ENCODE data around the gene MLYCD.
A peak's percentile ranks its signal among the peaks of the same experiment; 100 is the strongest.
"Not testable (repeated sequence)": the region's sequence is repeated elsewhere in the genome, so short reads cannot be mapped to it uniquely, and the experiment has no call there.

Gene MLYCD

DNA sequence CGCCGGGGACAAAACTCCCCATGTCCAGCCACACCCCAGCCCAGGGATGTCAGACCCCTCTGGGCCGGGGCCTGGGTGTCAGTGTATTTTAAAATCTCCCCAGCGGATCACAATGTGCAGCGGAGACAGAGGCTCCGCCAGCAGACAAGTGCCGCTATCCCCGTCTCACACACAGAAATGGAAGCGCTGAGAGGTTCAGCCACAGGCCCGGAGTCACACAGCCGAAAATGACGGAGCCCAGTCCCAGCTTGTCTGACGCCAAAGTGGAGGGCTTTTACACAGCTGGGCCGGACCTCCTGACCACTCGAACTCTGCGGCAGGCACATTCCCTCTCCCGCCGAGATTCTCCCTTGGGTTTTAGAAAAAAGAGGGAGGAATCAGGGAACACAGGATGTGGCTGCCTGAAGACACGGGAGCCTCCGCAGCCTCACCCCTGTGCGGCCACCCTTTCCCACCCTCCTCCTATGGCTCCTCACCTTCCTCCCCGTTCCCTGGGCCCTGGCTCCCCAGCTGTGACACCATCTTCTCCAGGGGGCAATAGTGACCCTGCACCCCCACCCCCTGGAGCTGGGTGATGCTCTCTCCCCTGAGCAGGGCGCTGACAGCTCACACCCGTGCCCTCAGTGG lies 47.4 kb downstream of the MLYCD start:
- no peak for TF ChIP-seq ZNF274 (IDR thresholded peaks at IDR 0.05; ENCODE audit: low read depth, low read length)
- no peak overlapping the region for H3K4me3 ChIP-seq (ENCODE audit: low read length)

- no peak overlapping the region for H3K4me3 ChIP-seq (ENCODE audit: low read length)
- TF ChIP-seq ZNF274 (IDR thresholded peaks at IDR 0.05; ENCODE audit: low read depth, low read length): no peak
These were observed 48.1 kb downstream of the MLYCD start for GRCh38 chr16:83946781-83947566.

DNA sequence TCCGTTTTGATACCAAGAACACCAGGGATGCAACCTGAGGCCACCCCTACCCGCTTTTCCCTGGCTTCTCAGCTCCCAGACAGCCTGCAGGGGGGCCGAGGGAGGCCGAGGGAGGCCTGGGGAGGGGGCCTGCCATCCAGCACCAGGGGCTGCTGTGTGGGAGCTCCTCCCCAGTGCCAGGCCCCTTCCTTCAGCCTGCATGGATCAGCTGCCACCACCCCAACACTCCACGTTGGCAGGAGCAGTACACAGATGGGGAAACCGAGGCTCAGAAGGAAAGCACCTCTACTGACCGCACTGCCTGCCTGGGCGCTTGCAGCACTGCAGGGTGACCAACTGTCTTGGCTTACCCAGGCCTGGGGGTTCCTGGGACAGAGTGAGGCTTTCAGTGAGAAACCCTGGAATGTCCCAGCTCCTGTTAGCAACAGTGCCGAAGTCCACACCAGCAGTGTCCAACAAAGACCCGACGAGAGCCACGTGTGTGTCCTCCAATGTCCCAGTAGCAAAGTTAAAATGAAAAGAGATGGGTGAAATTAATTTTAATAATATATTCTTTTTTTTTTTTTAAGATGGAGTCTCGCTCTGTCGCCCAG lies 48.8 kb downstream of the MLYCD start:
- TF ChIP-seq ZNF274 (IDR thresholded peaks at IDR 0.05; ENCODE audit: low read depth, low read length): no peak
- no peak overlapping the region for H3K4me3 ChIP-seq (ENCODE audit: low read length)

GRCh38 chr16:83948914-83949723 lies 50.2 kb downstream of the MLYCD start:
- H3K4me3 ChIP-seq (ENCODE audit: low read length): no peak overlapping the region
- TF ChIP-seq ZNF274 (IDR thresholded peaks at IDR 0.05; ENCODE audit: low read depth, low read length): no peak

GRCh38 chr16:83949724-83950001 lies 50.7 kb downstream of the MLYCD start:
- H3K4me3 ChIP-seq (ENCODE audit: low read length): no peak overlapping the region
- no peak for TF ChIP-seq ZNF274 (IDR thresholded peaks at IDR 0.05; ENCODE audit: low read depth, low read length)

DNA sequence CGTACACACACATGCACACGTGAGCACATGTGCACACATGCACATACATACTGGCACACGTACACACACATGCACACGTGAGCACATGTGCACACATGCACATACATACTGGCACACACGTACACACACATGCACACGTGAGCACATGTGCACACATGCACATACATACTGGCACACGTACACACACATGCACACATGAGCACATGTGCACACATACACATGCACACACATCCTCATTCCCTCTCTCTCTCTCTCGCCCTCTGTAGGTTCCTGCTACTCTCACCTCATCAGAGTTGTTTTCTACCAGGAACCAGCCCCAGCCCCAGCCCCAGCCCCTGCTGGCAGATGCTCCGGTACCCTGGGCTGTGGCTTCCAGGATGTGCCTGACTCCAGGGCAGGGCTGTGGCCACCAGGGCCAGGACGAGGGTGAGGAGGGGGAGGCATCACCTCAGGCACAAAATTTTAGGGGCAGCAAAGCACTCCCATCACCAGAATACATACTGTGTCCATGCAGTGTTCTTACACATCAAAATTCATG lies 52.0 kb downstream of the MLYCD start:
- H3K4me3 ChIP-seq (ENCODE audit: low read length): not testable (repeated sequence)

DNA sequence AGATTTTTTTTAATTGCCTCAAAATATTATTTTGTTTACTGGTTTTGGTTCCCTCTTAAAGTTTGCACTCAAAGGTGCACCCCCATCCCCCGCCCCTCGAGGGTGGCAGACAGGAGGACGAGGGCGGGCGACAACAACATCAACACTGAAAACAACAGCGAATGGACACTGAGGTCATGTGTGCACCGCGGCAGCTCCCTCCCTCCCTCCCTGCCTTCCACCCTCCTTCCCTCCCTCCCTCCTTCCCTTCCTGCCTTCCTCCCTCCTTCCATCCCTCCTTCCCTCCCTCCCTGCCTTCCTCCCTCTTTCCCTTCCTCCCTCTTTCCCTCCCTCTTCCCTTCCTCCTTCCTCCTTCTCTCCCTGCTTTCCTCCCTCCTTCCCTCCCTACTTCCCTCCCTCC lies 52.6 kb downstream of the MLYCD start:
- no peak for TF ChIP-seq ZNF274 (IDR thresholded peaks at IDR 0.05; ENCODE audit: low read depth, low read length)
- no peak overlapping the region for H3K4me3 ChIP-seq (ENCODE audit: low read length)

DNA sequence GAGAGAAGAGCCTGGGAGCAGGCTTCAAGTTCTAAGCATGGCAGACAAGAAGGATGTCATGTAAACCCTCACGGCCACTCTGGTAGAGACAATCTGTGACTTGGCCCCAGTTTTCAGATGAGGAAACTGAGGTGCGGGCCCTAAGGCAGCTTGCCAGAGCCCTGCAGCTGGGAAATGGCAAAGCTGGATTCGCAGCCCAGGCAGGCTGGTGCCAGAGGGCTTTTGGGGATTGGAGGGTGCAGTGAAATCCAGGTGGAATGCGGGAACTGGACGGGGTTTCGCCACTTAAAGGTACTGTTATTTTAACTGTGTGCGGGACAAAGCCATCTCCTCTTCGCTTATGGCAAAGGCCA lies 53.6 kb downstream of the MLYCD start:
- H3K4me3 ChIP-seq (ENCODE audit: low read length): no peak overlapping the region
- no peak for TF ChIP-seq ZNF274 (IDR thresholded peaks at IDR 0.05; ENCODE audit: low read depth, low read length)

GRCh38 chr16:83952940-83953795 lies 54.3 kb downstream of the MLYCD start, which contains the start of gene OSGIN1:
Gene OSGIN1, plus strand, starts transcription at chr16:83953240. Its CDS starts 4,432 bp downstream, at chr16:83957672.
- TF ChIP-seq ZNF274 (IDR thresholded peaks at IDR 0.05; ENCODE audit: low read depth, low read length): no peak
- H3K4me3 ChIP-seq (ENCODE audit: low read length): peak within 1 kb of the TSS; percentile 3; the same call in 1 of the 2 replicates

- no peak for TF ChIP-seq ZNF274 (IDR thresholded peaks at IDR 0.05; ENCODE audit: low read depth, low read length)
These were observed 55.1 kb downstream of the MLYCD start for GRCh38 chr16:83953796-83954576.

GRCh38 chr16:83954577-83955016 lies 55.7 kb downstream of the MLYCD start:
- H3K4me3 ChIP-seq (ENCODE audit: low read length): no peak overlapping the region
- no peak for TF ChIP-seq ZNF274 (IDR thresholded peaks at IDR 0.05; ENCODE audit: low read depth, low read length)

More at GRCh38 chr16:83953796-83954576, 55.1 kb downstream of the MLYCD start:
- H3K4me3 ChIP-seq (ENCODE audit: low read length): no peak overlapping the region

DNA sequence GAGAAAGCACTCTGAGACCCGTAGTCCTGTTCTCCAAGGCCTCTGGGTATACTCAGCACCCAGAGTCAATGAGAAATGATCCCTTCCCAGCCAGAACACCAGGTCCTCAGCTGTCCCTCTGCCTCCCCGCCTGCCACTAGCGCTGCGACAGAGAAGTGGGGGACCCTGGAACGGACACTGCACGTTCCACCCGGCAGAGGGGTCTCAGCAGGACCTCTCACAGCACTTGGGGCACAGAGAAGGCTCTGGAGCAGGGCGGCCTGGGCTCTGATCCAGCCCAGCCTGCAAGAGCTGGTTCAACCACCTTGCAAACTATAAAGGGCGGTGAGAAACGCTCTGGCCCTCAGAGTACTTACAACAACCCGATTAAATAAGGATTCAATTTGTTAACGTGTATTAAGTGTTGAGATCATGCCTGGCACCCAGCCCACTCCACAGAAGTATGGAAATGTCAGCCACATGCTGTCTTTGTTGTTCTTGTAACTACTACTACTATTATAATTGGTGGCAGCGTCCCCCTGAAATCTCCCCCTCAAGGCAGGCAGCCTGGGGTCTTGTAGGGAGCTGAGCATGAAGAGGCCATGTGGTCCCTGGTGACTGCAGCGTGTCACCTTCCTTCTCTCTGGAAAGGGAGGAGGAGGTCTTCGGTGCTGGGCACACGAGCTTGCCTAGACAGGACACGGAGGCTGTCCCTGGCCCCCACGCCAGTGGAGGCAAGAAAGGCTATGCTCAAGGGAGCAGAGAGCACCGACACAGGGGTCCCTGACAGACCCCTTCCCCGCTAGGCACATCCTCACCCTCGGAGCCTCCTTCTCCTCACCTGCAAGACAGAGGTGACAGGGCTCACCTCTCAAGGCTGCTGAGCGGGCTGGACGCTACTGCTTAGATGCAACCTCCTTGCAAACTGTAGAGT lies 56.6 kb downstream of the MLYCD start:
- no peak for TF ChIP-seq ZNF274 (IDR thresholded peaks at IDR 0.05; ENCODE audit: low read depth, low read length)
- H3K4me3 ChIP-seq (ENCODE audit: low read length): no peak overlapping the region

Data from GM08714 (cell line).